ENCODE data around the gene SOCS7.

Gene SOCS7

GRCh38 chr17:38454532-38454931, 102.9 kb downstream of the SOCS7 start:
- DNase-seq (ENCODE audit: insufficient read length, low spot score) (peak; percentile 23), FAIRE-seq (no peak)
- no peak for TF ChIP-seq CTCF (IDR thresholded peaks at IDR 0.05; ENCODE audit: insufficient read depth, missing control alignments)

Data from D721Med (cell line).